SK-N-SH (cell line): ENCODE data around the gene ZNF593OS. TPM values are rescaled to one million over a fixed set of nuclear protein-coding genes. Genes with fewer than 3 reads are reported as not detected.
A peak's percentile ranks its signal among the peaks of the same experiment; 100 is the strongest.

ENCODE experiments used
- CTCF ChIA-PET: fragments of 300-600, 350-600 bp; formaldehyde crosslinking; extraction: SDS; loops from one replicate; lab custom pipeline; 2021; lab: Yijun Ruan, JAX
- POLR2A ChIA-PET: fragments of 350-600 bp; sonication (Branson Sonifier 250); formaldehyde crosslinking; extraction: SDS; loops from one replicate; lab custom pipeline; 2020; ENCODE audit warnings: antibody characterized with exemption, inconsistent platforms; lab: Yijun Ruan, JAX
- DNase-seq: peaks from one replicate; pipeline ENCODE4 v3.0.0; 2012
- H2AFZ ChIP-seq: fragments of 200-600 bp; sonication (generic); 2 replicates; pipeline ENCODE4 v1.8.1; 2016; ENCODE audit warnings: antibody characterized with exemption, mild to moderate bottlenecking, low read depth
- H3F3A ChIP-seq: fragments of 200-600 bp; sonication (generic); replicated peaks from 2 replicates; pipeline ENCODE3; 2016; ENCODE audit warnings: antibody characterized with exemption, mild to moderate bottlenecking; ENCODE audit not compliant: insufficient read depth
- H3K27ac ChIP-seq, 2 experiments: fragments of 200-500 bp in 1 of 2; fragments of 200-600 bp in 1 of 2; sonication (Bioruptor generic) in 1 of 2; sonication (generic), shearing (Covaris generic) in 1 of 2; 2 replicates each; pipeline versions ENCODE4 v1.5.1 to v1.6.1; 2014 to 2016; ENCODE audit warnings: low read depth in 2 of 2, inconsistent platforms in 1 of 2, low read length in 1 of 2, mild to moderate bottlenecking in 1 of 2, mixed read lengths in 1 of 2
- H3K27me3 ChIP-seq: fragments of 200-600 bp; sonication (generic), shearing (Covaris generic); 2 replicates; pipeline ENCODE4 v1.6.1; 2016; ENCODE audit warnings: mixed run types; ENCODE audit not compliant: insufficient read depth
- H3K36me3 ChIP-seq, 2 experiments: fragments of 200-500 bp in 1 of 2; fragments of 200-600 bp in 1 of 2; sonication (Bioruptor generic) in 1 of 2; sonication (generic) in 1 of 2; replicated peaks in 1 of 2; 2 replicates each; pipeline versions ENCODE3 to v1.5.1; 2014 to 2016; ENCODE audit warnings: low read length in 1 of 2, mild to moderate bottlenecking in 1 of 2; ENCODE audit not compliant: insufficient read depth in 2 of 2, control insufficient read depth in 1 of 2
- H3K4me1 ChIP-seq, 2 experiments: fragments of 200-500 bp in 1 of 2; fragments of 200-600 bp in 1 of 2; sonication (Bioruptor generic) in 1 of 2; sonication (generic), shearing (Covaris generic) in 1 of 2; 2 replicates each; pipeline versions ENCODE4 v1.5.1 to v1.6.1; 2014 to 2016; ENCODE audit warnings: low read depth in 1 of 2, low read length in 1 of 2, mixed run types in 1 of 2; ENCODE audit not compliant: insufficient read depth in 2 of 2, control insufficient read depth in 1 of 2
- H3K4me2 ChIP-seq: fragments of 200-600 bp; sonication (generic), shearing (Covaris generic); 2 replicates; pipeline ENCODE4 v1.6.1; 2017; ENCODE audit warnings: mixed run types
- H3K4me3 ChIP-seq, 2 experiments: fragments of 200-500 bp in 1 of 2; fragments of 200-600 bp in 1 of 2; sonication (Bioruptor generic) in 1 of 2; sonication (generic), shearing (Covaris generic) in 1 of 2; 2 replicates each; pipeline versions ENCODE4 v1.5.1 to v1.8.1; 2014 to 2016; ENCODE audit warnings: low read depth in 2 of 2, inconsistent platforms in 1 of 2, low read length in 1 of 2, mild to moderate bottlenecking in 1 of 2, mixed read lengths in 1 of 2, moderate library complexity in 1 of 2
- H3K79me2 ChIP-seq: fragments of 200-600 bp; sonication (generic); 2 replicates; pipeline ENCODE4 v1.8.1; 2017; ENCODE audit warnings: mild to moderate bottlenecking; ENCODE audit not compliant: insufficient read depth
- H3K9ac ChIP-seq: fragments of 200-600 bp; sonication (generic); 2 replicates; pipeline ENCODE4 v1.6.1; 2017; ENCODE audit warnings: mixed run types
- H3K9me2 ChIP-seq: fragments of 200-600 bp; sonication (generic); 2 replicates; pipeline ENCODE4 v1.6.1; 2017; ENCODE audit warnings: mixed run types
- H3K9me3 ChIP-seq: fragments of 200-600 bp; sonication (generic); 2 replicates; pipeline ENCODE4 v1.6.1; 2017; ENCODE audit warnings: mixed run types, mild to moderate bottlenecking, moderate library complexity
- H4K20me1 ChIP-seq: fragments of 200-600 bp; sonication (generic); 2 replicates; pipeline ENCODE4 v1.6.1; 2017; ENCODE audit warnings: mild to moderate bottlenecking, mixed run types; ENCODE audit not compliant: insufficient read depth
- FOXM1 ChIP-seq: IDR thresholded peaks from 2 replicates; pipeline ENCODE4 v1.4.0; 2012; ENCODE audit warnings: low read depth, mild to moderate bottlenecking
- GABPA ChIP-seq: IDR thresholded peaks from 2 replicates; pipeline ENCODE4 v1.4.0; 2012; ENCODE audit warnings: low read depth, mild to moderate bottlenecking
- GATA2 ChIP-seq: sonication (generic); formaldehyde crosslinking; IDR thresholded peaks from 2 replicates; pipeline ENCODE4 v1.5.0; 2020; ENCODE audit warnings: mild to moderate bottlenecking, missing genetic modification reagents
- IRF3 ChIP-seq: fragments of 150-350 bp; IDR thresholded peaks from 2 replicates; pipeline ENCODE4 v1.6.1; 2016; ENCODE audit warnings: mild to moderate bottlenecking, low read depth, low read length
- JUND ChIP-seq: IDR thresholded peaks from 2 replicates; pipeline ENCODE4 v1.4.0; 2012
- MAX ChIP-seq: IDR thresholded peaks from 2 replicates; pipeline ENCODE4 v1.4.0; 2012; ENCODE audit warnings: low read depth
- MXI1 ChIP-seq: IDR thresholded peaks from 2 replicates; pipeline ENCODE4 v1.6.1; 2012; ENCODE audit warnings: mild to moderate bottlenecking, low read depth, low read length, improper control_type of control experiment
- POLR2AphosphoS5 ChIP-seq: IDR thresholded peaks from 2 replicates; pipeline ENCODE4 v1.6.1; 2012; ENCODE audit warnings: low read depth, low read length
- RAD21 ChIP-seq: IDR thresholded peaks from 2 replicates; pipeline ENCODE4 v1.6.1; 2012; ENCODE audit warnings: mild to moderate bottlenecking, low read length
- REST ChIP-seq: IDR thresholded peaks from 2 replicates; pipeline ENCODE4 v1.6.1; 2012; ENCODE audit warnings: mild to moderate bottlenecking, low read depth, low read length, moderate library complexity
- RFX5 ChIP-seq: IDR thresholded peaks from 2 replicates; pipeline ENCODE4 v1.6.1; 2012; ENCODE audit warnings: mild to moderate bottlenecking, improper control_type of control experiment, low read length
- SMC3 ChIP-seq: IDR thresholded peaks from 2 replicates; pipeline ENCODE4 v1.6.1; 2012; ENCODE audit warnings: low read depth, low read length, improper control_type of control experiment
- TEAD4 ChIP-seq: IDR thresholded peaks from 2 replicates; pipeline ENCODE4 v1.4.0; 2012; ENCODE audit warnings: mild to moderate bottlenecking, borderline replicate concordance; ENCODE audit not compliant: insufficient read depth
- USF2 ChIP-seq: fragments of 150-350 bp; IDR thresholded peaks from 2 replicates; pipeline ENCODE4 v1.6.1; 2017; ENCODE audit warnings: antibody characterized with exemption, low read length, low read depth, borderline replicate concordance
- YY1 ChIP-seq: IDR thresholded peaks from 2 replicates; pipeline ENCODE4 v1.4.0; 2012; ENCODE audit warnings: low read depth, mild to moderate bottlenecking
- WGBS: methylation state at CpG from one replicate; pipeline ENCODE4 v1.1.6; 2017; ENCODE audit warnings: low lambda C conversion rate; 5-methylcytosine and 5-hydroxymethylcytosine counted together
- polyA plus RNA-seq, 3 experiments: library from polyadenylated mRNA; depleted of rRNA; stranded (reverse); fragments of >200 nt; gene quantifications; 2 replicates each; pipeline ENCODE4 v1.2.3, GENCODE V29; 2012
- TF ChIP-seq, protein P1 (sequence below): IDR thresholded peaks from 2 replicates; pipeline ENCODE4; 2012

Gene ZNF593OS
- polyA plus RNA-seq (2012; rRNA removed) = not detected in 2 replicates
- 0.04 and 0.05 TPM in 2 replicates for polyA plus RNA-seq (2012; cell fraction: cytosol; rRNA removed)
- 0.10 TPM in 1 of 2 replicates, not detected in the other for polyA plus RNA-seq (2012; cell fraction: nucleus; rRNA removed)

- CTCF ChIA-PET = interaction anchor here (0.9 to 2.3 kb wide), 4 partner anchors 63 to 192 kb away, joined by 3 to 13 read pairs (median 6); partner anchors contain the start of genes CEP85 and SH3BGRL3
- Histone ChIP-seq H3K4me2 (peak within 1 kb of the TSS; percentile 95), H3K27me3 (no peaks in the 10 kb centered on the region), H3K27ac (no peak within 1 kb of the TSS), H2AFZ (no peak within 1 kb of the TSS), H3K9me2 (no peaks in the 10 kb centered on the region), H3K4me1 (peaks cover 0 to 18% of the 10 kb centered on the region in 2 experiments; a peak in 2 of 4 replicates), H3F3A (peaks cover 12% of the 10 kb centered on the region), H3K36me3 (peaks cover 0 to 2% of the 10 kb centered on the region in 2 experiments), H3K9me3 (no peaks in the 10 kb centered on the region), H4K20me1 (no peaks in the 10 kb centered on the region), H3K79me2 (peaks cover 17% of the 10 kb centered on the region; the same call in 1 of the 2 replicates), H3K9ac (peak within 1 kb of the TSS; percentile 92; the same call in 1 of the 2 replicates), H3K4me3 (peak within 1 kb of the TSS; percentile 85 to 98)
- TF ChIP-seq REST = no peak
- TF ChIP-seq, protein P1, sequence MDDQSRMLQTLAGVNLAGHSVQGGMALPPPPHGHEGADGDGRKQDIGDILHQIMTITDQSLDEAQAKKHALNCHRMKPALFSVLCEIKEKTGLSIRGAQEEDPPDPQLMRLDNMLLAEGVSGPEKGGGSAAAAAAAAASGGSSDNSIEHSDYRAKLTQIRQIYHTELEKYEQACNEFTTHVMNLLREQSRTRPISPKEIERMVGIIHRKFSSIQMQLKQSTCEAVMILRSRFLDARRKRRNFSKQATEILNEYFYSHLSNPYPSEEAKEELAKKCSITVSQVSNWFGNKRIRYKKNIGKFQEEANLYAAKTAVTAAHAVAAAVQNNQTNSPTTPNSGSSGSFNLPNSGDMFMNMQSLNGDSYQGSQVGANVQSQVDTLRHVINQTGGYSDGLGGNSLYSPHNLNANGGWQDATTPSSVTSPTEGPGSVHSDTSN = peak; percentile 36; the same call in 1 of the 2 replicates
- 88% methylated on average over 21 of the region's 34 CpGs for WGBS
- DNase-seq = peak; percentile 28
- POLR2A ChIA-PET = no interaction called here
Observed at GRCh38 chr1:26171084-26172072, at the start of gene ZNF593OS. Gene ZNF593OS (minus strand): TSS chr1:26171832. CDS start chr1:26171661, 171 bp downstream.

DNA sequence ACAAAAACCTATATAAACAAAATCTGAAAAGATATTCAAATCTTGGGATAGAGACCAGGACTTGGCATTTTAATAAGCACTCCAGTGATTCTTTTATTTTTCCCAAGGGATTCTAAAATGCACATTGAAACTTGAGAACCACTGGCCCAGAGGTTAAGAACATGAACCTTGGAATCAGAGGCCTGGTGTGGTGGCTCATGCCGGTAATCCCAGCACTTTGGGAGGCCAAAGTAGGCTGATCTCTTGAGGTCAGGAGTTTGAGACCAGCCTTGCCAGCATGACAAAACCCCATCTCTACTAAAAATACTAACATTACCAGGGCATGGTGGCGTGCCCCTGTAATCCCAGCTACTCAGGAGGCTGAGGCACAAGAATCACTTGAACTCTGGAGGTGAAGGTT, 49.5 kb upstream of the ZNF593OS start:
- H3K9me2 ChIP-seq = no peaks in the 10 kb centered on the region
- H3K9me3 ChIP-seq = no peaks in the 10 kb centered on the region
- ChIA-PET CTCF (interaction anchor here (1.3 to 3.4 kb wide), 2 partner anchors 13 to 15 kb away, joined by 3 to 13 read pairs; partner anchors contain the start of gene CEP85), POLR2A (no interaction called here)
- H3F3A ChIP-seq = no peaks in the 10 kb centered on the region
- no peak overlapping the region for H3K9ac ChIP-seq
- H3K27me3 ChIP-seq = peaks cover 6% of the 10 kb centered on the region; the same call in 1 of the 2 replicates
- H3K36me3 ChIP-seq = no peaks in the 10 kb centered on the region
- H4K20me1 ChIP-seq = no peaks in the 10 kb centered on the region
- no peak overlapping the region for H3K4me3 ChIP-seq
- H3K27ac ChIP-seq = no peak overlapping the region
- TF ChIP-seq MXI1 = no peak
- TF ChIP-seq GATA2 (CRISPR knock-in tag) = no peak
- no peak for TF ChIP-seq JUND
- no peak for TF ChIP-seq IRF3
- TF ChIP-seq GABPA = no peak
- TF ChIP-seq RFX5 = no peak
- no peak for TF ChIP-seq USF2
- TF ChIP-seq, protein P1 = no peak
- TF ChIP-seq RAD21 = no peak
- no peak for TF ChIP-seq FOXM1
- TF ChIP-seq SMC3 = no peak
- no peak for TF ChIP-seq TEAD4
- TF ChIP-seq YY1 = no peak
- TF ChIP-seq MAX = no peak
- TF ChIP-seq POLR2AphosphoS5 = no peak
- WGBS = 85% methylated on average over 2 of the region's 2 CpGs
- no peak for DNase-seq
- H3K4me1 ChIP-seq = peaks cover 0 to 2% of the 10 kb centered on the region in 2 experiments; a peak in 1 of 4 replicates
- H3K79me2 ChIP-seq = no peaks in the 10 kb centered on the region
- no peak overlapping the region for H2AFZ ChIP-seq
- H3K4me2 ChIP-seq = no peak overlapping the region
